A204.1 (cell line): ENCODE data around the gene COMMD2.

Source experiments
- FAIRE-seq: peaks from 2 replicates; lab custom pipeline; 2012; peaks lifted over from hg19 to GRCh38; lab: Jason Lieb, UNC

COMMD2 gene

GRCh38 chr3:149752051-149752787, at the start of gene COMMD2:
COMMD2 (minus strand) TSS chr3:149752489; CDS start chr3:149752444, 45 bp downstream.
- no peak for FAIRE-seq

GRCh38 chr3:149801639-149802038, 49.4 kb upstream of the COMMD2 start:
- no peak for FAIRE-seq

GRCh38 chr3:149801195-149801594, 48.9 kb upstream of the COMMD2 start:
- FAIRE-seq, result no peak

- FAIRE-seq, result no peak
These were observed 48.4 kb upstream of the COMMD2 start for GRCh38 chr3:149800693-149801092.

- no peak for FAIRE-seq
These were observed 43.7 kb upstream of the COMMD2 start for GRCh38 chr3:149796026-149796425.

GRCh38 chr3:149792452-149793270, 40.4 kb upstream of the COMMD2 start, which contains the start of gene ANKUB1:
ANKUB1 (minus strand) TSS chr3:149792554; CDS start chr3:149792366, 188 bp downstream.
- FAIRE-seq, result no peak

GRCh38 chr3:149790698-149791097, 38.4 kb upstream of the COMMD2 start:
- FAIRE-seq, result no peak

- FAIRE-seq, result no peak
These were observed 38.0 kb upstream of the COMMD2 start for GRCh38 chr3:149790268-149790667.

GRCh38 chr3:149784064-149784704, 31.9 kb upstream of the COMMD2 start:
- no peak for FAIRE-seq

GRCh38 chr3:149783576-149783975, 31.3 kb upstream of the COMMD2 start:
- no peak for FAIRE-seq

GRCh38 chr3:149781741-149782140, 29.5 kb upstream of the COMMD2 start:
- no peak for FAIRE-seq

- FAIRE-seq, result no peak
These were observed 28.9 kb upstream of the COMMD2 start for GRCh38 chr3:149781211-149781610.

GRCh38 chr3:149777414-149778214, 25.3 kb upstream of the COMMD2 start:
- no peak for FAIRE-seq

GRCh38 chr3:149776170-149776569, 23.9 kb upstream of the COMMD2 start:
- no peak for FAIRE-seq

- no peak for FAIRE-seq
These were observed 20.6 kb upstream of the COMMD2 start for GRCh38 chr3:149772861-149773260.

- FAIRE-seq, result no peak
These were observed 19.5 kb upstream of the COMMD2 start for GRCh38 chr3:149771652-149772271.

- FAIRE-seq, result no peak
These were observed 18.0 kb upstream of the COMMD2 start for GRCh38 chr3:149770246-149770645.

- FAIRE-seq, result no peak
These were observed 16.4 kb upstream of the COMMD2 start for GRCh38 chr3:149768704-149769103.

GRCh38 chr3:149767720-149768119, 15.4 kb upstream of the COMMD2 start:
- FAIRE-seq, result no peak

GRCh38 chr3:149765762-149766334, 13.6 kb upstream of the COMMD2 start:
- FAIRE-seq, result peak; percentile 82

- FAIRE-seq, result no peak
These were observed 12.0 kb upstream of the COMMD2 start for GRCh38 chr3:149764302-149764701.
